Trophoblast cell (in vitro differentiated cells and primary cell): ENCODE measurements around the gene MTUS2.

Experiments used
- DNase-seq, 2 donors: peaks; one replicate each; pipeline ENCODE4 v3.0.0-alpha.2; 2016
- H2AFZ ChIP-seq: 2 replicates; pipeline ENCODE4 v1.6.1; 2013; ENCODE audit warnings: low read length, moderate library complexity, mild to moderate bottlenecking; ENCODE audit not compliant: insufficient read depth, poor library complexity
- H2AK5ac ChIP-seq: 2 replicates; pipeline ENCODE4 v1.6.1; 2013; ENCODE audit warnings: mild to moderate bottlenecking, low read length
- H2BK120ac ChIP-seq: 2 replicates; pipeline ENCODE4 v1.6.1; 2013; ENCODE audit warnings: low read length, mild to moderate bottlenecking, moderate library complexity; ENCODE audit not compliant: insufficient read depth, poor library complexity
- H2BK12ac ChIP-seq: 2 replicates; pipeline ENCODE4 v1.6.1; 2013; ENCODE audit warnings: mild to moderate bottlenecking, low read length, moderate library complexity
- H2BK5ac ChIP-seq: 2 replicates; pipeline ENCODE4 v1.6.1; 2013; ENCODE audit warnings: low read length, low read depth, moderate library complexity, mild to moderate bottlenecking; ENCODE audit not compliant: poor library complexity
- H3K14ac ChIP-seq: 2 replicates; pipeline ENCODE4 v1.6.1; 2013; ENCODE audit warnings: mild to moderate bottlenecking, low read length
- H3K18ac ChIP-seq: 2 replicates; pipeline ENCODE4 v1.6.1; 2013; ENCODE audit warnings: mild to moderate bottlenecking, low read length
- H3K23ac ChIP-seq: 2 replicates; pipeline ENCODE4 v1.6.1; 2013; ENCODE audit warnings: low read length
- H3K27ac ChIP-seq: 2 replicates; pipeline ENCODE4 v1.5.1; 2013; ENCODE audit warnings: low read depth, mild to moderate bottlenecking, inconsistent platforms, low read length, moderate library complexity
- H3K27me3 ChIP-seq: 2 replicates; pipeline ENCODE4 v1.6.1; 2013; ENCODE audit warnings: inconsistent platforms, mild to moderate bottlenecking, low read length, moderate library complexity; ENCODE audit not compliant: insufficient read depth
- H3K36me3 ChIP-seq, 2 experiments: 1 replicate in 1 of 2; 2 replicates in 1 of 2; pipeline ENCODE4 v1.6.1; 2013; ENCODE audit warnings: low read length in 2 of 2, mild to moderate bottlenecking in 2 of 2, moderate library complexity in 1 of 2; ENCODE audit not compliant: insufficient read depth in 2 of 2, control insufficient read depth in 1 of 2
- H3K4ac ChIP-seq: 2 replicates; pipeline ENCODE4 v1.6.1; 2013; ENCODE audit warnings: low read depth, mild to moderate bottlenecking, low read length, moderate library complexity
- H3K4me1 ChIP-seq, 2 experiments: 1 replicate in 1 of 2; 2 replicates in 1 of 2; pipeline ENCODE4 v1.6.1; 2013; ENCODE audit warnings: low read length in 2 of 2, mild to moderate bottlenecking in 2 of 2, moderate library complexity in 1 of 2; ENCODE audit not compliant: insufficient read depth in 2 of 2, control insufficient read depth in 1 of 2
- H3K4me2 ChIP-seq: 2 replicates; pipeline ENCODE4 v1.6.1; 2013; ENCODE audit warnings: inconsistent platforms, mild to moderate bottlenecking, low read length, moderate library complexity
- H3K4me3 ChIP-seq: 2 replicates; pipeline ENCODE4 v1.5.1; 2013; ENCODE audit warnings: mild to moderate bottlenecking, low read depth, low read length, inconsistent platforms
- H3K79me1 ChIP-seq: one replicate; pipeline ENCODE4 v1.6.1; 2013; ENCODE audit warnings: low read length
- H3K79me2 ChIP-seq: 2 replicates; pipeline ENCODE4 v1.6.1; 2013; ENCODE audit warnings: low read length, mild to moderate bottlenecking; ENCODE audit not compliant: control insufficient read depth, insufficient read depth, poor library complexity
- H3K9ac ChIP-seq: 2 replicates; pipeline ENCODE4 v1.6.1; 2013; ENCODE audit warnings: mild to moderate bottlenecking, low read length
- H3K9me3 ChIP-seq: 2 replicates; pipeline ENCODE4 v1.6.1; 2013; ENCODE audit warnings: low read depth, mild to moderate bottlenecking, control low read depth, inconsistent platforms, low read length; ENCODE audit not compliant: insufficient read depth
- H4K12ac ChIP-seq: 2 replicates; pipeline ENCODE4 v1.6.1; 2013; ENCODE audit warnings: low read depth, mild to moderate bottlenecking, low read length, moderate library complexity
- H4K8ac ChIP-seq: 2 replicates; pipeline ENCODE4 v1.6.1; 2013; ENCODE audit warnings: low read depth, mild to moderate bottlenecking, low read length, moderate library complexity
- H4K91ac ChIP-seq: one replicate; pipeline ENCODE4 v1.6.1; 2013; ENCODE audit warnings: low read depth, mild to moderate bottlenecking, low read length, moderate library complexity
- WGBS: extraction: QIAGEN DNeasy Blood & Tissue Kit; methylation state at CpG from one replicate; pipeline ENCODE4 v1.1.7; 2013; ENCODE audit warnings: missing lambda C conversion rate; ENCODE audit not compliant: insufficient read length, insufficient coverage; ENCODE audit errors: extremely low coverage; 5-methylcytosine and 5-hydroxymethylcytosine counted together

Gene MTUS2

DNA sequence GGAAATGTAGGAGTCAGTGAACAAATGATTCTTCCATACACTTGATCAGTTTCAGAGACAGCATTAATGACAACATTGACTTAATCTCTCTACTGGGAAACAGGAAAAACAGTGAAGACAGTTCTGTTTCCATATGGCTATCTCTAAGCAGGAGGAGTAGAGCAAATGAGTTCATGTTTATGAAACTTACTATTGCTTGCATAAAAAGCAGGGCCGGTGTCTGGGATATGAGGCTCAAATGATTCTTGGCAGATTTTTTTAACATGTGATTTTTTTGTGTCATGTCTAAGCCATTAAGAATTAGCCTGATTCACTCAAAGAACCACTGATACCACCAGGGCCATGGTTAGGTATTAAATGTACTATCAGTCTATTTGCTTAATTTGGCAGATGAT is 633.5 kb downstream of the MTUS2 start:
- Histone ChIP-seq H3K27me3 (no peaks in the 10 kb centered on the region), H3K79me2 (no peaks in the 10 kb centered on the region), H3K4me2 (no peak overlapping the region), H2AK5ac (no peak overlapping the region), H3K9me3 (no peaks in the 10 kb centered on the region), H3K4ac (no peak overlapping the region), H3K23ac (no peak overlapping the region), H4K91ac (no peak overlapping the region), H3K4me3 (no peak overlapping the region), H3K14ac (no peak overlapping the region), H3K18ac (no peak overlapping the region), H4K8ac (no peak overlapping the region), H2AFZ (no peak overlapping the region), H3K9ac (no peak overlapping the region), H3K27ac (no peak overlapping the region), H4K12ac (no peak overlapping the region), H3K4me1 (peaks cover 2 to 8% of the 10 kb centered on the region in 2 experiments), H3K79me1 (no peaks in the 10 kb centered on the region), H3K36me3 (no peaks in the 10 kb centered on the region), H2BK12ac (no peak overlapping the region), H2BK120ac (no peak overlapping the region), H2BK5ac (no peak overlapping the region)
- DNase-seq, result no peak
- WGBS, result no CpG with 5 or more reads among the region's 1 CpG

DNA sequence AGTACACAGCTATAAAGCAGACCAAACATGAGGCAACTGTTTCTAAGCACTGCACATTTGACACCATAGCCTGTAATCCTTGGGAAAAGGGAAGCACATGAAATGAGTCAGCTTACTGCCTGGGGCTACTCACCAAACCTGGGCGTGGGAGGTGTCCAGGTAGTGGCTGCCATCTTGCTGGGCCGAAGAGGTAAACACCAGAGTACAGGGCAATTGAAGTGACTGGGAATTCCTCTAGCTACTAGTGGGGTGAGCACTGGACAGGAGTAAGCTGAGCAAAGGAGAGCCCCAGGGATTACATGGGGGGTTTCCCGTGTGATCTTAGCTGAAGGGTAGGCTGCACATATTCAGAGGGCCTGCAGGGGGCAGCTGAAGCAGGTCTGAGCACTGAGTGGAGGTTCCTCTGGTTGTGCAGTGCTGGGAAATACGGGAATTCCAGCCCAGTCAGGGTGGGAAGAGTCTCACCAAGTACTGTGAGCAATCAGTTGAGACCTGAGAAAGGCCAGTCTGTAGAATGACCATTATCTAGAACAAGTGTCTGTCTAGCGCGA is 634.9 kb downstream of the MTUS2 start:
- no peaks in the 10 kb centered on the region for H3K27me3 ChIP-seq
- H3K14ac ChIP-seq, result no peak overlapping the region
- no peak overlapping the region for H2BK12ac ChIP-seq
- H3K9ac ChIP-seq, result no peak overlapping the region
- no peak overlapping the region for H2BK120ac ChIP-seq
- no peak overlapping the region for H4K12ac ChIP-seq
- H2AFZ ChIP-seq, result no peak overlapping the region
- no peak overlapping the region for H3K18ac ChIP-seq
- no peak overlapping the region for H3K23ac ChIP-seq
- H3K4me3 ChIP-seq, result no peak overlapping the region
- H4K8ac ChIP-seq, result no peak overlapping the region
- no peaks in the 10 kb centered on the region for H3K79me1 ChIP-seq
- no peaks in the 10 kb centered on the region for H3K36me3 ChIP-seq
- peak; percentile 84 for DNase-seq
- no peak overlapping the region for H2BK5ac ChIP-seq
- H3K9me3 ChIP-seq, result no peaks in the 10 kb centered on the region
- no peak overlapping the region for H4K91ac ChIP-seq
- peaks cover 2 to 8% of the 10 kb centered on the region in 2 experiments for H3K4me1 ChIP-seq
- H3K27ac ChIP-seq, result no peak overlapping the region
- no peak overlapping the region for H2AK5ac ChIP-seq
- no peak overlapping the region for H3K4ac ChIP-seq
- no peaks in the 10 kb centered on the region for H3K79me2 ChIP-seq
- no CpG with 5 or more reads among the region's 6 CpGs for WGBS
- no peak overlapping the region for H3K4me2 ChIP-seq

DNA sequence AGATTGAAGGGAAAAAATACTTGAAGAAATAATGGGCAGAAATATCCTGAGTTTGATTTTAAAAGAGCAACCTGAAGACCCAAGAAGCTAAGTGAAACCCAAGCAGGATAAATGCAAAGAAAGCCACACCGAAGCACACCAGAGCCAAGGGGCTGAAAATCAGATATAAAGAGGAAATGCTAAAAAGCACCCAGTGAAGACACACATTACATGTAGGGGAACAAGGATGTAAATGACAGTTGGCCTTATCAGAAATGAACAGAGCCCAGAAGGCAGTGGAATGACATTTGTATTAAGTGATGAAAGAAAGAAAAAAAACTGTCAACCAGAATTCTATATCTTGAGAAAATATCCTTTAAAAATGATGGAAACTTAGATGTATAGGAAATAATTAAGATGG is 636.3 kb downstream of the MTUS2 start:
- no peak overlapping the region for H3K4ac ChIP-seq
- H3K36me3 ChIP-seq, result no peaks in the 10 kb centered on the region
- H3K4me2 ChIP-seq, result no peak overlapping the region
- no CpG with 5 or more reads among the region's 1 CpG for WGBS
- no peak overlapping the region for H4K12ac ChIP-seq
- no peak overlapping the region for H3K23ac ChIP-seq
- no peak overlapping the region for H2AK5ac ChIP-seq
- H3K9me3 ChIP-seq, result no peaks in the 10 kb centered on the region
- H3K79me2 ChIP-seq, result no peaks in the 10 kb centered on the region
- no peak for DNase-seq
- no peak overlapping the region for H3K4me3 ChIP-seq
- no peak overlapping the region for H4K8ac ChIP-seq
- H3K27me3 ChIP-seq, result no peaks in the 10 kb centered on the region
- H3K18ac ChIP-seq, result no peak overlapping the region
- H2BK12ac ChIP-seq, result no peak overlapping the region
- no peak overlapping the region for H3K14ac ChIP-seq
- no peak overlapping the region for H3K27ac ChIP-seq
- H4K91ac ChIP-seq, result no peak overlapping the region
- no peak overlapping the region for H2AFZ ChIP-seq
- no peak overlapping the region for H3K9ac ChIP-seq
- no peak overlapping the region for H2BK5ac ChIP-seq
- peaks cover 2 to 8% of the 10 kb centered on the region in 2 experiments for H3K4me1 ChIP-seq
- no peak overlapping the region for H2BK120ac ChIP-seq
- H3K79me1 ChIP-seq, result no peaks in the 10 kb centered on the region

DNA sequence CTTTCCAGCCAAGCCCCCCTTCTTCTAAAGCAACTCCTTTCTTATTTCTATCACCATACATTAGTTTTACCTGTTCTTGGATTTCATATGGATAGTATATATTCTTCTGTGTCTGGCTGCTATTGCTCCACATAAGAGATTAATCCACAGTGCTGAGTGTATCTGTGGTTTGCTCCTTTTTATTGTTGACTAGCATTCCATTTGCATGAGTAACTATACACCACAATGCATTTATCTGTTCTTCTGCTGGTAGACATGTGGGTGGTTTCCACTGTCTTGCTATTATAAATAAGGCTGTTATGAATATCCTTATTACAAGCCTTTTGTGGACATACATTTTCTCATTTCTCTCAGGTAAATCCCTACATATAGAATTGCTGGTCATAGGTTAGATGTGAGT is 637.2 kb downstream of the MTUS2 start:
- Histone ChIP-seq H3K4me1 (peaks cover 2 to 8% of the 10 kb centered on the region in 2 experiments), H3K9me3 (no peaks in the 10 kb centered on the region), H3K4me3 (no peak overlapping the region), H3K27ac (no peak overlapping the region), H2BK120ac (no peak overlapping the region), H2BK12ac (no peak overlapping the region), H4K12ac (no peak overlapping the region), H3K18ac (no peak overlapping the region), H3K14ac (no peak overlapping the region), H3K79me2 (no peaks in the 10 kb centered on the region), H3K79me1 (no peaks in the 10 kb centered on the region), H4K91ac (no peak overlapping the region), H2AFZ (no peak overlapping the region), H3K9ac (no peak overlapping the region), H2AK5ac (no peak overlapping the region), H3K23ac (no peak overlapping the region), H3K4me2 (no peak overlapping the region), H4K8ac (no peak overlapping the region), H3K4ac (no peak overlapping the region), H3K36me3 (no peaks in the 10 kb centered on the region), H3K27me3 (no peaks in the 10 kb centered on the region), H2BK5ac (no peak overlapping the region)
- DNase-seq, result peak in 1 of 2 donors; percentile 79
